Measurements from ENCODE around the gene CSRP2. TPM values are rescaled to one million over a fixed set of nuclear protein-coding genes. Genes with fewer than 3 reads are reported as not detected.

The CSRP2 gene
- polyA plus RNA-seq, 3 donors = 86.6 to 107 (median 98.9) TPM

GRCh38 chr12:76908303-76909017, 29.6 kb upstream of the CSRP2 start:
- no peak for DNase-seq (ENCODE audit: extremely low read depth in 1 of 11, low read depth in 9 of 11, low spot score in 4 of 11)

GRCh38 chr12:76901628-76902380, 23.0 kb upstream of the CSRP2 start:
- no peak for DNase-seq (ENCODE audit: extremely low read depth in 1 of 11, low read depth in 9 of 11, low spot score in 4 of 11)

GRCh38 chr12:76899522-76899921, 20.7 kb upstream of the CSRP2 start:
- DNase-seq (ENCODE audit: extremely low read depth in 1 of 11, low read depth in 9 of 11, low spot score in 4 of 11) = no peak

GRCh38 chr12:76898442-76898841, 19.6 kb upstream of the CSRP2 start:
- peak in 4 of 11 donors; percentile 39 to 59 (median 47) for DNase-seq (ENCODE audit: extremely low read depth in 1 of 11, low read depth in 9 of 11, low spot score in 4 of 11)

GRCh38 chr12:76896274-76896673, 17.5 kb upstream of the CSRP2 start:
- no peak for DNase-seq (ENCODE audit: extremely low read depth in 1 of 11, low read depth in 9 of 11, low spot score in 4 of 11)

- no peak for DNase-seq (ENCODE audit: extremely low read depth in 1 of 11, low read depth in 9 of 11, low spot score in 4 of 11)
Observed at GRCh38 chr12:76895796-76896195, 17.0 kb upstream of the CSRP2 start.

GRCh38 chr12:76891609-76892008, 12.8 kb upstream of the CSRP2 start:
- DNase-seq (ENCODE audit: extremely low read depth in 1 of 11, low read depth in 9 of 11, low spot score in 4 of 11) = no peak

- no peak for DNase-seq (ENCODE audit: extremely low read depth in 1 of 11, low read depth in 9 of 11, low spot score in 4 of 11)
Observed at GRCh38 chr12:76890151-76891143, 11.6 kb upstream of the CSRP2 start.

- no peak for DNase-seq (ENCODE audit: extremely low read depth in 1 of 11, low read depth in 9 of 11, low spot score in 4 of 11)
Observed at GRCh38 chr12:76888775-76889174, 10.0 kb upstream of the CSRP2 start.

GRCh38 chr12:76883811-76884210, 5.0 kb upstream of the CSRP2 start:
- peak in 5 of 11 donors; percentile 52 to 73 (median 63) for DNase-seq (ENCODE audit: extremely low read depth in 1 of 11, low read depth in 9 of 11, low spot score in 4 of 11)

GRCh38 chr12:76883151-76883550, 4.3 kb upstream of the CSRP2 start:
- DNase-seq (ENCODE audit: extremely low read depth in 1 of 11, low read depth in 9 of 11, low spot score in 4 of 11) = no peak

- DNase-seq (ENCODE audit: extremely low read depth in 1 of 11, low read depth in 9 of 11, low spot score in 4 of 11) = no peak
Observed at GRCh38 chr12:76882367-76882766, 3.5 kb upstream of the CSRP2 start.

- DNase-seq (ENCODE audit: extremely low read depth in 1 of 11, low read depth in 9 of 11, low spot score in 4 of 11) = no peak
Observed at GRCh38 chr12:76881142-76881541, 2.3 kb upstream of the CSRP2 start.

GRCh38 chr12:76880519-76881023, 1.8 kb upstream of the CSRP2 start:
- no peak for DNase-seq (ENCODE audit: extremely low read depth in 1 of 11, low read depth in 9 of 11, low spot score in 4 of 11)

- DNase-seq (ENCODE audit: extremely low read depth in 1 of 11, low read depth in 9 of 11, low spot score in 4 of 11) = no peak
Observed at GRCh38 chr12:76879710-76880518, 1.1 kb upstream of the CSRP2 start.

GRCh38 chr12:76878099-76878898, 520 bp downstream of the CSRP2 start:
- DNase-seq (ENCODE audit: extremely low read depth in 1 of 11, low read depth in 9 of 11, low spot score in 4 of 11) = peak in 1 of 11 donors; percentile 37

GRCh38 chr12:76876696-76877229, 2.1 kb downstream of the CSRP2 start:
- DNase-seq (ENCODE audit: extremely low read depth in 1 of 11, low read depth in 9 of 11, low spot score in 4 of 11) = no peak
